ENCODE measurements around the gene RNF223. TPM values are rescaled to one million over a fixed set of nuclear protein-coding genes. Genes with fewer than 3 reads are reported as not detected.
"Not testable (repeated sequence)": the region's sequence is repeated elsewhere in the genome, so short reads cannot be mapped to it uniquely, and the experiment has no call there.

RNF223 gene
- total RNA-seq, 1 donor from 2014 or later = not detected

DNA sequence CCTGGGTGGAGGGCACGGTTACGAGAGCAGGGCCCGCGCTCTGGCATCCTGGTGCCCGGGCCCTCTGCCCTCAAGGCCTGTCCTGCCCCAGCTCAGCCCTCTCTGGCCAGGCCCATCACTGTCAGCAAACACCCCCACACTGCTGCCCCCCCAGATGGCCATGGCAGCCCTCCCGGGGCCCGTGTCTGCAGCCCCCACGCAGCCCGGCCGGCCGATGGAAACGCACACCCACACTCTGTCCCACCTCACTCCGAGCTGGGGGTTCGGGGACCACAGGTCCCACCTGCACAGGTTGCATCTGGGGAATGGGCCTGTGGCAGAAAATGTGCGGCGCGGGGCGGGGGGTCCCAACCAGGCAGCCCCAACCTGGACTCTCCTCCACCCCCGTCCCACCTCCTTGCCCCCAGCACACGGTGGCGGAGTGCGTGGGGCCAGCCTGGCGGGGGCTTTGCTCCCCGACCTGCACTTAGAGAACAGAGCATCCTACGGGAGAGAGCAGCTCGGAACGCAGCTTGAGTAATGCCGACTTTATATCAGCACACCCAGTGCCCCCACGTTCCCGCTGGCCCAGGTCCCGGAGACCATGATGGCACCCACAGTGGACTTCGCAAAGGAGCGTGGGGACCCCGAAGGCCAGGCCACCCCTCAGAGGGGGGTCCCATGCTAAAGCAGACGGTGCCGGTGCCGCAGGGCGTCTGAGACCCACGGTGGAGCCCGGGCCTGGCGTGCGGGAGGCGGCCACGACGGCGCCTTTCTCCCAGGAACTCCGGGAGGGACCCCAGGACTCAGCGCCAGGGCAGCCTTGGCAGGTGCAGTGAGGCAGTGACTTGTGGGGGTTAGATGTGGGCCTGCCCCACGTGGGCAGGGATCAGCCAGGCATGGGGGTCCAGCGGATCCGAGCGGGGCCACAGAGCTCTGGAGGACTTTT, 7.5 kb upstream of the RNF223 start:
- no peak overlapping the region for H3K27ac Mint-ChIP-seq (ENCODE audit: unreplicated experiment)
- no peak overlapping the region for H3K4me3 Mint-ChIP-seq (ENCODE audit: unreplicated experiment)
- TF ChIP-seq, protein P1, sequence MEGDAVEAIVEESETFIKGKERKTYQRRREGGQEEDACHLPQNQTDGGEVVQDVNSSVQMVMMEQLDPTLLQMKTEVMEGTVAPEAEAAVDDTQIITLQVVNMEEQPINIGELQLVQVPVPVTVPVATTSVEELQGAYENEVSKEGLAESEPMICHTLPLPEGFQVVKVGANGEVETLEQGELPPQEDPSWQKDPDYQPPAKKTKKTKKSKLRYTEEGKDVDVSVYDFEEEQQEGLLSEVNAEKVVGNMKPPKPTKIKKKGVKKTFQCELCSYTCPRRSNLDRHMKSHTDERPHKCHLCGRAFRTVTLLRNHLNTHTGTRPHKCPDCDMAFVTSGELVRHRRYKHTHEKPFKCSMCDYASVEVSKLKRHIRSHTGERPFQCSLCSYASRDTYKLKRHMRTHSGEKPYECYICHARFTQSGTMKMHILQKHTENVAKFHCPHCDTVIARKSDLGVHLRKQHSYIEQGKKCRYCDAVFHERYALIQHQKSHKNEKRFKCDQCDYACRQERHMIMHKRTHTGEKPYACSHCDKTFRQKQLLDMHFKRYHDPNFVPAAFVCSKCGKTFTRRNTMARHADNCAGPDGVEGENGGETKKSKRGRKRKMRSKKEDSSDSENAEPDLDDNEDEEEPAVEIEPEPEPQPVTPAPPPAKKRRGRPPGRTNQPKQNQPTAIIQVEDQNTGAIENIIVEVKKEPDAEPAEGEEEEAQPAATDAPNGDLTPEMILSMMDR (IDR thresholded peaks at IDR 0.05) = no peak
- DNase-seq (ENCODE audit: low spot score) = peak; percentile 80
- H3K9me3 Mint-ChIP-seq (ENCODE audit: low read depth) = no peaks in the 10 kb centered on the region
- H3K36me3 Mint-ChIP-seq (ENCODE audit: low read depth) = peaks cover 2% of the 10 kb centered on the region
- H3K4me1 Mint-ChIP-seq (ENCODE audit: low read depth) = peaks cover 9% of the 10 kb centered on the region
- no peaks in the 10 kb centered on the region for H3K27me3 Mint-ChIP-seq (ENCODE audit: low read depth)

DNA sequence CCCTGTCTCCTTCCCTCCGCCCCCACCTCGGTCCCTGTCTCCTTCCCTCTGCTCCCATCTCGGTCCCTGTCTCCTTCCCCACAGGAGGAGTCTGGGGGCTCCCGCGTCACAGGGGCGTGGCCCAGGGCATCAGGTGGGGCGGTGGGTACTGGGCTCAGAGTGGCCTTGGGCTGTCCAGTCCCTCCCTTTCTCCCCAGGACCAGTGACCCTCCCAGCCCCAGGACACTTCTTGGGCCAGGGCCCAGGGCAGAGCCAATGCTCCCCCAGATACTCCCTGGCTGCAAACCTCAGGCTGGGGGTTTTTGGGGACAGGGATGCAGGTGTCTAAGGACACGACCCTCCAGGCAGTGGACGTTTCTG, 6.8 kb upstream of the RNF223 start:
- H3K27ac Mint-ChIP-seq (ENCODE audit: unreplicated experiment) = no peak overlapping the region
- H3K4me3 Mint-ChIP-seq (ENCODE audit: unreplicated experiment) = no peak overlapping the region
- peak; percentile 92 for DNase-seq (ENCODE audit: low spot score)
- TF ChIP-seq, protein P1 (IDR thresholded peaks at IDR 0.05) = no peak
- peaks cover 2% of the 10 kb centered on the region for H3K36me3 Mint-ChIP-seq (ENCODE audit: low read depth)
- H3K4me1 Mint-ChIP-seq (ENCODE audit: low read depth) = peaks cover 9% of the 10 kb centered on the region
- H3K27me3 Mint-ChIP-seq (ENCODE audit: low read depth) = no peaks in the 10 kb centered on the region
- no peaks in the 10 kb centered on the region for H3K9me3 Mint-ChIP-seq (ENCODE audit: low read depth)

DNA sequence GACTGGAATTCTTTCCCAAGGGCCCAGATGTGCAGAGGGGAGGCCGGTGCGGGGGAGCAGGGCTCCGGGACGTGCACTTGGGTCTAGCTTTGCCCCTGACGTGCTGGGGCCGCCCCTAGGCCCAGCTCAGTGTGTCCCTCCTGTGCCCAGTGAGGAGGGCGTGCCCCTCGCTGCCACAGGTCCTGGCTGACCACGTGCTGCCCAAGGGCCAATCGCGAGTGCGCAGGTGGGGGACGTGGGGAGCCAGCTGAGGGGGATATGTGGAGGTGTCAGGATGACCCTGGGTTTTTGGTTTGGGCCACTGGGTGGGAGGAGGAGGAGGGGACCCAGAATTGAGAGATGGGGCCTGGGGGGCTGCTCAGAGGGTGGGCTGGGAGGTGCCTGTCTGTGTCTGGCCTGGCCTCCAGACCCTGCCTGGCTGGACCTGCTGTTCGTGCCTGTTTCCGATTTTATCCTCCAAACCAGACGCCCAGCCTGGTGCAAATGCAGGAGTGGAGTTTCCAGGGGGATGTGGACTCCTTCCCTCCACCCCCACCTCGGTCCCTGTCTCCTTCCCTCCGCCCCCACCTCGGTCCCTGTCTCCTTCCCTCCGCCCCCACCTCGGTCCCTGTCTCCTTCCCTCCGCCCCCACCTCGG, 6.1 kb upstream of the RNF223 start:
- no peaks in the 10 kb centered on the region for H3K9me3 Mint-ChIP-seq (ENCODE audit: low read depth)
- peaks cover 9% of the 10 kb centered on the region for H3K4me1 Mint-ChIP-seq (ENCODE audit: low read depth)
- H3K4me3 Mint-ChIP-seq (ENCODE audit: unreplicated experiment) = peak overlapping the region; percentile 62
- TF ChIP-seq, protein P1 (IDR thresholded peaks at IDR 0.05) = no peak
- peak; percentile 91 for DNase-seq (ENCODE audit: low spot score)
- H3K36me3 Mint-ChIP-seq (ENCODE audit: low read depth) = peaks cover 2% of the 10 kb centered on the region
- H3K27ac Mint-ChIP-seq (ENCODE audit: unreplicated experiment) = peak overlapping the region; percentile 91
- no peaks in the 10 kb centered on the region for H3K27me3 Mint-ChIP-seq (ENCODE audit: low read depth)

DNA sequence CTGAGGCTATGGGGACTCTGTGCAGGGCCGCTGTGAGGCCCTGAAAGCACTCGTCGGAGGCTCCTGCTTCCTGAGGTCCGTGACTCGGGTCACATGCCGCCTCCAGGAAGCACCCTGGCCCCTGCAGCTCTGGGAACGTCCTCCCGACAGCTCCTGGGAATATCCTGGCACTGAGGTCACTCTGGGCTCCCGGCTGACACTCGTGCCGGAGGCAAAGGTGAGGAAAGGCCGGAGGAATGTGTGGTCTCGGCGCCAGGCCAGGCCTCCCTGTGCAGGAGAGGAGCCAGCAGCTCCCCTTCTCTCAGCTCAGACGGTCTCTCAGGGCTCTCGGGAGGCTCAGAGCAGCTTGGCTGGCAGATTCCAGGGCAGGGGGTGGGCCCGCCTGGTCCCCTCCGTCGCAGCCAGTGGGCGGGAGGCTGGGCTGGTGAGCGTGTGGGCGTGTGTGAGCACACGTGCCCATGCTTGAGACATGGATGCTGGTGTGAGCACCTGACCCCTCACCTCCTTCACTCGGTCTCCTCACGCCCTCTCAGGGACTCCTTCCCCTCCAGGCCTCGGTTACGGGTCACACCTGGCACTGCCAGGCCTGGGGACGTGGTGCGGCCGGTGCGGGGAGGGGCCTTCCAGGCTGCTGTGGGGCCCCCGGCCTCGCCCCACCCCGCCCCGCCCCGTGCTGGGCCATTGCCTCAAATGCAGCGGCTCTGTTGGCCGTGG, 5.5 kb upstream of the RNF223 start:
- Mint-ChIP-seq H3K36me3 (ENCODE audit: low read depth) (peaks cover 2% of the 10 kb centered on the region), H3K9me3 (ENCODE audit: low read depth) (no peaks in the 10 kb centered on the region), H3K27me3 (ENCODE audit: low read depth) (no peaks in the 10 kb centered on the region), H3K4me1 (ENCODE audit: low read depth) (peaks cover 9% of the 10 kb centered on the region), H3K4me3 (ENCODE audit: unreplicated experiment) (peak overlapping the region; percentile 62), H3K27ac (ENCODE audit: unreplicated experiment) (peak overlapping the region; percentile 88)
- TF ChIP-seq, protein P1 (IDR thresholded peaks at IDR 0.05) = no peak
- DNase-seq (ENCODE audit: low spot score) = peak; percentile 95

DNA sequence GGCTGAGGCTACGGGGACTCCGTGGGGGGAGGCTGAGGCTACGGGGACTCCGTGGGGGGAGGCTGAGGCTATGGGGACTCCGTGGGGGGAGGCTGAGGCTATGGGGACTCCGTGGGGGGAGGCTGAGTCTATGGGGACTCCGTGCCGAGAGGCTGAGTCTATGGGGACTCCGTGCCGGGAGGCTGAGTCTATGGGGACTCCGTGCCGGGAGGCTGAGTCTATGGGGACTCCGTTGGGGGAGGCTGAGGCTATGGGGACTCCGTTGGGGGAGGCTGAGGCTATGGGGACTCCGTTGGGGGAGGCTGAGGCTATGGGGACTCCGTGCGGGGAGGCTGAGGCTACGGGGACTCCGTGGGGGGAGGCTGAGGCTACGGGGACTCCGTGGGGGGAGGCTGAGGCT, 3.3 kb upstream of the RNF223 start:
- H3K9me3 Mint-ChIP-seq (ENCODE audit: low read depth); H3K36me3 Mint-ChIP-seq (ENCODE audit: low read depth); H3K4me3 Mint-ChIP-seq (ENCODE audit: unreplicated experiment); H3K27ac Mint-ChIP-seq (ENCODE audit: unreplicated experiment); H3K4me1 Mint-ChIP-seq (ENCODE audit: low read depth); H3K27me3 Mint-ChIP-seq (ENCODE audit: low read depth); DNase-seq (ENCODE audit: low spot score): not testable (repeated sequence)

All from chondrocyte (in vitro differentiated cells).